ENCODE results near the gene CTRB1. TPM values are rescaled to one million over a fixed set of nuclear protein-coding genes. Genes with fewer than 3 reads are reported as not detected.

The CTRB1 gene
- total RNA-seq, 1 experiment from 2014 or later, result 5.6 TPM

- ChIA-PET POLR2A (no interaction called here), CTCF (interaction anchor here (1.3 kb wide), 1 partner anchor 16 kb away, joined by 4 read pairs; no protein-coding TSS in a partner anchor), RAD21 (ENCODE audit: low non-redundant PET in 1 of 2, low total read pairs in 2 of 2, uncharacterized antibody in 2 of 2, unreplicated experiment in 2 of 2) (no interaction called here)
- H3K4me2 ChIP-seq (ENCODE audit: low read length), result no peak overlapping the region
- DNase-seq (ENCODE audit: low read depth, low spot score), result no peak
- BruUV-seq (replicated peaks), result no TSS peak
- H4K20me1 ChIP-seq (ENCODE audit: insufficient read depth), result no peaks in the 10 kb centered on the region
- no peaks in the 10 kb centered on the region for H3K9me3 ChIP-seq (ENCODE audit: control insufficient read depth in 1 of 2, insufficient read depth in 1 of 2, low read depth in 1 of 2, low read length in 2 of 2)
- no peaks in the 10 kb centered on the region for H3K27me3 ChIP-seq (ENCODE audit: insufficient read depth, low read length)
- no peaks in the 10 kb centered on the region for H3K79me2 ChIP-seq (ENCODE audit: insufficient read depth, low read length)
- no peak overlapping the region for H3K27ac ChIP-seq (ENCODE audit: low read depth, low read length)
- no peaks in the 10 kb centered on the region for H3K4me1 ChIP-seq (ENCODE audit: control insufficient read depth in 1 of 2, insufficient read depth in 2 of 2, low read length in 2 of 2)
- no peak overlapping the region for H2AFZ ChIP-seq (ENCODE audit: low read depth, low read length, poor library complexity, severe bottlenecking)
- TF ChIP-seq SIN3A (IDR thresholded peaks at IDR 0.05; ENCODE audit: low read depth), result no peak
- TF ChIP-seq REST (IDR thresholded peaks at IDR 0.05; ENCODE audit: low read depth), result no peak
- no peak for TF ChIP-seq YY1 (IDR thresholded peaks at IDR 0.05; ENCODE audit: extremely low read depth, insufficient replicate concordance, low read depth, low read length)
- no peak for TF ChIP-seq EZH2 (IDR thresholded peaks at IDR 0.05)
- no peak for TF ChIP-seq TCF7L2 (IDR thresholded peaks at IDR 0.05; ENCODE audit: borderline replicate concordance, extremely low read depth, insufficient read depth, insufficient read length)
- TF ChIP-seq ZFX (IDR thresholded peaks at IDR 0.05), result no peak
- TF ChIP-seq JUND (IDR thresholded peaks at IDR 0.05), result no peak
- TF ChIP-seq ELF1 (IDR thresholded peaks at IDR 0.05; ENCODE audit: borderline replicate concordance, low read depth), result no peak
- TF ChIP-seq ZNF274 (IDR thresholded peaks at IDR 0.05; ENCODE audit: low read depth, low read length), result no peak
- no peak for TF ChIP-seq CBX3 (IDR thresholded peaks at IDR 0.05; ENCODE audit: low read depth)
- no peak for TF ChIP-seq SRF (IDR thresholded peaks at IDR 0.05; ENCODE audit: low read depth)
- TF ChIP-seq, protein P1, sequence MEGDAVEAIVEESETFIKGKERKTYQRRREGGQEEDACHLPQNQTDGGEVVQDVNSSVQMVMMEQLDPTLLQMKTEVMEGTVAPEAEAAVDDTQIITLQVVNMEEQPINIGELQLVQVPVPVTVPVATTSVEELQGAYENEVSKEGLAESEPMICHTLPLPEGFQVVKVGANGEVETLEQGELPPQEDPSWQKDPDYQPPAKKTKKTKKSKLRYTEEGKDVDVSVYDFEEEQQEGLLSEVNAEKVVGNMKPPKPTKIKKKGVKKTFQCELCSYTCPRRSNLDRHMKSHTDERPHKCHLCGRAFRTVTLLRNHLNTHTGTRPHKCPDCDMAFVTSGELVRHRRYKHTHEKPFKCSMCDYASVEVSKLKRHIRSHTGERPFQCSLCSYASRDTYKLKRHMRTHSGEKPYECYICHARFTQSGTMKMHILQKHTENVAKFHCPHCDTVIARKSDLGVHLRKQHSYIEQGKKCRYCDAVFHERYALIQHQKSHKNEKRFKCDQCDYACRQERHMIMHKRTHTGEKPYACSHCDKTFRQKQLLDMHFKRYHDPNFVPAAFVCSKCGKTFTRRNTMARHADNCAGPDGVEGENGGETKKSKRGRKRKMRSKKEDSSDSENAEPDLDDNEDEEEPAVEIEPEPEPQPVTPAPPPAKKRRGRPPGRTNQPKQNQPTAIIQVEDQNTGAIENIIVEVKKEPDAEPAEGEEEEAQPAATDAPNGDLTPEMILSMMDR (IDR thresholded peaks at IDR 0.05 in 2 of 3, conservative IDR thresholded peaks at IDR 0.05 in 1 of 3; ENCODE audit: borderline replicate concordance in 1 of 3, insufficient read depth in 1 of 3, low read depth in 2 of 3, low read length in 2 of 3), result no peak
- no peak for TF ChIP-seq RAD21 (IDR thresholded peaks at IDR 0.05; ENCODE audit: low read depth)
- TF ChIP-seq FOSL1 (IDR thresholded peaks at IDR 0.05; ENCODE audit: low read depth), result no peak
- H3K36me3 ChIP-seq (ENCODE audit: control insufficient read depth in 1 of 2, insufficient read depth in 2 of 2, low read length in 2 of 2), result no peaks in the 10 kb centered on the region
- H3K9me2 ChIP-seq (ENCODE audit: insufficient read depth), result no peaks in the 10 kb centered on the region
- no peak overlapping the region for H3K9ac ChIP-seq (ENCODE audit: low read length)
- ATAC-seq, result no peak
- H3K4me3 ChIP-seq (replicated peaks in 1 of 2; ENCODE audit: low read depth in 1 of 2, low read length in 2 of 2), result no peak overlapping the region
- intact Hi-C loops (cut with micrococcal nuclease), result no loop called here
Measured at GRCh38 chr16:75217389-75217851, 1.4 kb upstream of the CTRB1 start.
